ENCODE measurements around the gene PHF19. TPM values are rescaled to one million over a fixed set of nuclear protein-coding genes. Genes with fewer than 3 reads are reported as not detected.

Gene PHF19
- total RNA-seq, 1 donor from 2014 or later: 86.2 TPM

DNA sequence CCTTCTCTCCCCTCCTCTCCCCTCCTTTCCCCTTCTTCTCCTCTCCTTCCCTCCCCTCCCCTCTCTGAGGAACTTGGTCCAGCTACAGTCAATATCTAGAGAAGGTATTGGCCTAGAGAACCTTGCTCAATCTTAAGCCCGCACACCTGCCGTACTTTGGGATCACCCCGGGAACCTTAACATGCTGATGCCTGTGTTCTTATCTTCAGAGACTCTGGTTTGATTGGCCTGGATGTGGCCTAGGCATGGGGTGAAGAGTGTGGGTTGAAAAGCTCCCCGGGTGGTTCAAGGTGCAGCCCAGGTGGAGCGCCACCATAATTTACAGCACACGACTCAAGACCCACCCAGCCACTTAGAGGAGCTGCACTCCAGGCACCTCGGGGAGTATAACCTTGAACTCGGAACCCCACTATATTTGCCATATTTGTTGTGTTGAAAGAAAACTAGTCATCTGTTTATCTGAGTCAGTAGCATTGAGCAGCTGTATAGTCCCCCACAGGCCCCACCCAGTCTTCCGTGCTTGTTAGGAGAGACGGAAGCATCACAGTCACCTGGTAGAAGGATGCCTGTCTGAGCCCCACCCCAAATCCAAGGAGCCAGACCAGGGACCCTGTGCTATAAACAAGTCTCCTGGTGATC lies 14.4 kb upstream of the PHF19 start:
- DNase-seq (ENCODE audit: low read depth): no peak
- TF ChIP-seq CTCF (conservative IDR thresholded peaks at IDR 0.05; ENCODE audit: low read depth, low read length): no peak
- H3K4me3 ChIP-seq (ENCODE audit: low read depth, low read length): no peak overlapping the region

DNA sequence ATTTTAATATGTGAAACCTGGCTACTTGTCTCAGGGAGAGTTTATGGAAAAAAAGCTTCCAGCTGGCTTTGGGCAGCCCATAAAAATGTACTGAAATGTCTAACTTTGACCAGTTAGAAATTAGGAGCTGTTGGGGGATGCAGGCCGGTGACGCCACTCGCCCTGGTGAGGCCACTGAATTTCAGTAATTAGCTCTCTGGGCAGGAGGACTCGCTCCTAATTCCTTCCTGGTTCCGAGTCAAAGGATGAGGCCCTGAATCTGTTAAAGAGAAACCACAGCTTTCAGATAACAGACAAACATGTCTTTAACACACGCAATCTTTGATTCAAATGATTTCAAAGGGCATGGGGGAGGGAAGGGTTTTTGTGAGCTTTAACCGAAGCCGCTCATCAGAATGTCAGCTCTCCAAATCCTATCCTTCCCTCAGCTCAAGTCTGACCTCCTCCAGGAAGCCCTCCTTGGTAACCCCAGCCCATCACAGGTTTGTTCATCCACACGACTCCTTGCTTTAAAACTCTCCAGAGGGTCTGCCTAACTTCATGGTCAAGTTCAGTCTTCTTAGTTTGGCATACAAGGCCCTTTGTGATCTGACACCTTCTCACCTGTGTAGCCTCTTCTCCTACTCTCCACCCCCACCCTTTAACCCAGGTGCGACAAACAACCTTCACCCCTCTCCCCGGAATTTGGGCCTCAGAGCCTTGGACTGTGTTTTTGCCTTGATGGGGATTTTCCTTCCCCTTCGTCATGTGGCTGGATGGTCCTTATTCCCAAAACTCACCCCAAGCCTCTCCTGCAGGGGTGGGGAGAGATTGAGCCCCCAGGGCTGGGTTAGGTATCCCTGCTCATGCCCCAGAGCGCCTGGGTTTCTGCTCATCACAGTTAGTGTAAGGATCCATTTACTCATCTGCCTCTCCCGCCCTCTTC lies 13.6 kb upstream of the PHF19 start:
- TF ChIP-seq CTCF (conservative IDR thresholded peaks at IDR 0.05; ENCODE audit: low read depth, low read length): no peak
- no peak overlapping the region for H3K4me3 ChIP-seq (ENCODE audit: low read depth, low read length)
- DNase-seq (ENCODE audit: low read depth): no peak

DNA sequence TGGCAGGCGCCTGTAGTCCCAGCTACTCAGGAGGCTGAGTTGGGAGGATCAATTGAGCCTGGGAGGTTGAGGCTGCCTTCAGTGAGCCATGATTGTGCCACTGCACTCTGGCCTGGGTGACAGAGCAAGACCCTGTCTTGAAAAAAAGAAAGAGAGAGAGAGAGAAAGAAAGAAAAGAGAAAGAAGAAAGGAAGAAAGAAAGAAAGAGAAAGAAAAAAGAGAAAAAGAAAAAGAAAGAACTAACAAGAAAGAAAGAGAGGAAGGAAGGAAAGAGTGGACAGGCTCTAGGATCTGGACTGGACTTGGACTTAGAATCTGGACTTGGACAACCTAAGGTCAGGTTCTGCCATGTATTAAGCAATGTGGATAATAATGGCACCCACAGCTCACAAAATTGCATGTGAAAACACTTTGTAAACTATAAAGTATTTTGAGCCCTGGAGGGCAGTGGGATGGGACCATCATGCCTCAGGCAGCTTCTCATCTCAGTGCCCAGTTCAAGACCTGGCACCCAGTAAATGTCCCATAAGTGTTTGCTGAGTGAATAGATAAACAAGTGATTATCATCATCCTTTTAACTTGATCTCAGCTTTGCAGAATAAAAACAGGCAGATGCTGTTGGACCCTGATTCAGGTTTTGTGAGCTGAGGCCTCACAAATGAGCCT lies 12.8 kb upstream of the PHF19 start:
- no peak for TF ChIP-seq CTCF (conservative IDR thresholded peaks at IDR 0.05; ENCODE audit: low read depth, low read length)
- no peak for DNase-seq (ENCODE audit: low read depth)
- no peak overlapping the region for H3K4me3 ChIP-seq (ENCODE audit: low read depth, low read length)

- no peak overlapping the region for H3K4me3 ChIP-seq (ENCODE audit: low read depth, low read length)
- no peak for TF ChIP-seq CTCF (conservative IDR thresholded peaks at IDR 0.05; ENCODE audit: low read depth, low read length)
- DNase-seq (ENCODE audit: low read depth): no peak
These were observed 11.6 kb upstream of the PHF19 start for GRCh38 chr9:120888626-120889025.

GRCh38 chr9:120886490-120886967 lies 9.5 kb upstream of the PHF19 start:
- no peak for TF ChIP-seq CTCF (conservative IDR thresholded peaks at IDR 0.05; ENCODE audit: low read depth, low read length)
- no peak overlapping the region for H3K4me3 ChIP-seq (ENCODE audit: low read depth, low read length)
- DNase-seq (ENCODE audit: low read depth): no peak

DNA sequence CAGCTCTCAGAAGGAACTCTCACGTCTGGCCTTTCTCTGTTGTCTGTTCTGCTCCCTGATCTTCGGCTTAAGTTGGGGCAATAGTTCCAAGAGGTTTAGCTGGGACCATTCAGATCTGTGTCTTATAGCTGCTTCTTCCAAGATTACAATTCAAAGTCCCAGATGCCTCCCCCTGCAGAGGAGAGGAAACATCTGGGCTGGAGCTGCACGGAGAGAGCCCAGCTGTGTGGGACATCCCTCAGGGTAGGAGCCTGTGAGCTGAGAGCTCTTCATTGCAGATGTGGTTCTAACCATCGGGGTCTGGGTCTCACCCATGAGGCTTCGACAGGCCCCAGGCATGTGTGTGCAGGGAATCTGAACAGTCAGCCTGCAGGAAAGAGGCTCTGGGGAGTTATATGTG lies 9.0 kb upstream of the PHF19 start:
- no peak overlapping the region for H3K4me3 ChIP-seq (ENCODE audit: low read depth, low read length)
- no peak for TF ChIP-seq CTCF (conservative IDR thresholded peaks at IDR 0.05; ENCODE audit: low read depth, low read length)
- no peak for DNase-seq (ENCODE audit: low read depth)

Data from epithelial cell of proximal tubule (primary cell).